Left ventricle myocardium inferior (tissue), 1 donor: ENCODE results near the gene PBX1. TPM values are rescaled to one million over a fixed set of nuclear protein-coding genes. Genes with fewer than 3 reads are reported as not detected.

Source experiments
- DNase-seq: peaks from one replicate; pipeline ENCODE4 v3.0.0-alpha.2; 2020
- H3K27ac ChIP-seq: fragments of 200-600 bp; replicated peaks from 2 replicates; pipeline ENCODE4 v1.8.0; 2021
- H3K27me3 ChIP-seq: fragments of 200-600 bp; 2 replicates; pipeline ENCODE4 v1.8.0; 2021; ENCODE audit warnings: low read depth
- H3K36me3 ChIP-seq: fragments of 200-600 bp; 2 replicates; pipeline ENCODE4 v1.8.0; 2021
- H3K4me1 ChIP-seq: fragments of 200-600 bp; 2 replicates; pipeline ENCODE4 v1.8.0; 2021
- H3K4me3 ChIP-seq: fragments of 200-600 bp; 2 replicates; pipeline ENCODE4 v1.8.0; 2021; ENCODE audit warnings: mild to moderate bottlenecking, moderate library complexity
- H3K9me3 ChIP-seq: fragments of 200-600 bp; replicated peaks from 2 replicates; pipeline ENCODE4 v1.8.0; 2021
- intact Hi-C: fragments of 100-400 bp; cut with micrococcal nuclease; formaldehyde crosslinking; loops from one replicate; pipeline ENCODE4 v1.11.0; 2022
- total RNA-seq: library from RNA; stranded (reverse); fragmentation: NEBNext Ultra II Directional; extraction: Animal tissue kit (Norgen Biotek cat#: 25700); gene quantifications from one replicate; pipeline ENCODE4 v1.2.1, GENCODE V29; 2021
- TF ChIP-seq, protein P1 (sequence below): fragments of 200-600 bp; IDR thresholded peaks from 2 replicates; pipeline ENCODE4 v1.8.0; 2021; ENCODE audit warnings: antibody characterized with exemption, mild to moderate bottlenecking, borderline replicate concordance
- donor health status: DM: no; HTN: yes; CAD: no; lungs with severe emphysema.

The PBX1 gene
- total RNA-seq, 1 donor from 2014 or later: 73.2 TPM

DNA sequence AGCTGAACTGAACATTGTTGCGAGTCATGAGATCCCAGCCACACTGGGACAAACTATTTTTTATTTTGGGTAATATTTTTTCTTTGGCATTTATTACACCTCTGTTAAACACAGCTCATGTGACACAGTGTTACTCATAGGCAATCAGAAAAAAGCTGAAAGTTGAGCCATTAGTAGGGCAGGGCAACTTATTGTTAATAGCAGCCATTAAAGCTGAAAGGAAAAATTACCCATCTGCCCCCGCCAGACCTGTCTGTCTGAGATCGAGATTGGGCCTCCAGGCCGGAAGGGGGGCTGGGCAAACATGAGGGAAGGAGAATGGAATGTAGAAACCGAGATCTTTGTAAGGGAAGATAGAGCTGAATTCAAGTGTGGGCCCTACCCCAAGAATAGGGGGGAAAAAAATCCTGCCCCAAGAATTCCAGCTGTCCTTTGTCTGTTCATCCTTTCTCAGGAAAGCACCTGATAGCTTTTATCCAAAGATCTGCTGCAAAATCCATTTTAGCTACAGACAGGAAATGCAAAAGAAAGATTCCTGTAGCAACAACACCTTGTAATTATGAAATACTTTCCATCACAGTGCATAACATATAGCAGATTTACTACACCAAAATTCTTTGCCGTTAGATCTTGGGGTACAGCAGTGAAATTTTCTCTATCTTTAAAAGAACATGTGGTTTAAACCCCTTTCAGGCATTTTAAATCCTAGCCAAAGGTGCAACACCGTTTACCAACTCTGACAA lies 212.8 kb downstream of the PBX1 start:
- H3K4me1 ChIP-seq: peaks cover 79% of the 10 kb centered on the region
- no peak for DNase-seq
- H3K9me3 ChIP-seq: no peaks in the 10 kb centered on the region
- H3K36me3 ChIP-seq: no peaks in the 10 kb centered on the region
- no peaks in the 10 kb centered on the region for H3K27me3 ChIP-seq
- no peak overlapping the region for H3K4me3 ChIP-seq
- H3K27ac ChIP-seq: peak overlapping the region; percentile 75
- intact Hi-C loops: no loop called here
- TF ChIP-seq, protein P1, sequence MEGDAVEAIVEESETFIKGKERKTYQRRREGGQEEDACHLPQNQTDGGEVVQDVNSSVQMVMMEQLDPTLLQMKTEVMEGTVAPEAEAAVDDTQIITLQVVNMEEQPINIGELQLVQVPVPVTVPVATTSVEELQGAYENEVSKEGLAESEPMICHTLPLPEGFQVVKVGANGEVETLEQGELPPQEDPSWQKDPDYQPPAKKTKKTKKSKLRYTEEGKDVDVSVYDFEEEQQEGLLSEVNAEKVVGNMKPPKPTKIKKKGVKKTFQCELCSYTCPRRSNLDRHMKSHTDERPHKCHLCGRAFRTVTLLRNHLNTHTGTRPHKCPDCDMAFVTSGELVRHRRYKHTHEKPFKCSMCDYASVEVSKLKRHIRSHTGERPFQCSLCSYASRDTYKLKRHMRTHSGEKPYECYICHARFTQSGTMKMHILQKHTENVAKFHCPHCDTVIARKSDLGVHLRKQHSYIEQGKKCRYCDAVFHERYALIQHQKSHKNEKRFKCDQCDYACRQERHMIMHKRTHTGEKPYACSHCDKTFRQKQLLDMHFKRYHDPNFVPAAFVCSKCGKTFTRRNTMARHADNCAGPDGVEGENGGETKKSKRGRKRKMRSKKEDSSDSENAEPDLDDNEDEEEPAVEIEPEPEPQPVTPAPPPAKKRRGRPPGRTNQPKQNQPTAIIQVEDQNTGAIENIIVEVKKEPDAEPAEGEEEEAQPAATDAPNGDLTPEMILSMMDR: no peak

DNA sequence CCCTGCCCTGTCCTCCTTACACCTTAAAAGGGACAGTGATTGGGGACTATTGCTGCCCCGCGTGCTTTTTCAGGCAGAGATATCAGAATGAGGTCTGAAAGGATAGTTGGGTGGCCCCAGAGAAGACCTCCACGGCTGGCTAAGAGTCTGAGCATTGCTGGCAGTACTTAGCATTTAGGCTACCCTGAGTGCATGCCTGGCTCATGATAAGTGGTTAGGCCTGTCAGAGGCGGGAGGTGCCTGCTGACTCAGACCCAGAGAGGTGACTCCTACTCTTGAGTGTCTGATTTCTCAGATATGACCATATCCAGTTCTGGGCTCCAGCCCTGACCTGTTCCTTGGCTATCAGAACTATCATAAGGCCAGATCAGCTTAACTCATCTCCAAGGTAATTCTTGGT lies 213.7 kb downstream of the PBX1 start:
- peak; percentile 53 for DNase-seq
- intact Hi-C loops: no loop called here
- peaks cover 70% of the 10 kb centered on the region for H3K4me1 ChIP-seq
- no peaks in the 10 kb centered on the region for H3K9me3 ChIP-seq
- no peaks in the 10 kb centered on the region for H3K36me3 ChIP-seq
- H3K27ac ChIP-seq: peak overlapping the region; percentile 75
- no peak overlapping the region for H3K4me3 ChIP-seq
- H3K27me3 ChIP-seq: no peaks in the 10 kb centered on the region
- TF ChIP-seq, protein P1: no peak

DNA sequence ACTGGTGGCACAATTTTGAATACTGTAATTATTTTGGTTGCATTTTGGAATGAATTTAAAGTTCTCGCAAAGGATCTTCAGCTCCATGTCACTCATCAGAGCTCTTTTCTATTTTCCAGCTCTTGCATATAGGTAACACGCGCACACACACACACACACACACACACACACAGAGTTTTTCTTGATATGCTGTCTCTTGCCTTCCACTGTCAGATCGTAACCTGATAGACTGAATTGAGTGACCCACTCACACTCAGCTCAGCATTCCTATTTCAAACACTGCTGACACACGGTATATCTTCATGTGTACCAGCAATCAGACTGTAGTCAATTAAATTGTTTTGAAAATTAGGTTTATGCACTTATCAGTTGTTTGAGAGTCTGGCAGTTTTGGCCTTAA lies 214.1 kb downstream of the PBX1 start:
- peak overlapping the region; percentile 75 for H3K27ac ChIP-seq
- intact Hi-C loops: no loop called here
- no peaks in the 10 kb centered on the region for H3K9me3 ChIP-seq
- peaks cover 67% of the 10 kb centered on the region for H3K4me1 ChIP-seq
- H3K36me3 ChIP-seq: no peaks in the 10 kb centered on the region
- no peaks in the 10 kb centered on the region for H3K27me3 ChIP-seq
- H3K4me3 ChIP-seq: no peak overlapping the region
- DNase-seq: no peak
- TF ChIP-seq, protein P1: no peak

DNA sequence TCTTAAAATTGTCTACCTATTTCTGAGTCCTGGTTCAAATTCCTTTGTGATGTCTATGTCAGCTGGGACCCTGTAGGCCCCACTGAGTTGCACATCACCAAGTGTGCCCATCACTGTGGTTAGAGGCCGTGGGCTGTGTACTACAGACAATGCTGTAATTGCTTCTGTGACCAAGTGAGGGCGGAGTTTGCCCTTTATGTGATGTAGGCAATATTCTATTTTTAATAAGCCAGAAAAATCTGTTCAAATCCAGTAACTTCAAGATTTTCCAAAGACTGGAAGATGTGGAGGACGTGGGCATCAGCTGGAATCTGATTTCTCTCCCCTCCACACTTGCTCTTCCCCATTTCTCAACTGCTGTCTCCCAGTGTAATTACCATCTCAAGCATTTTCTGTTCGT lies 215.4 kb downstream of the PBX1 start:
- intact Hi-C loops: no loop called here

DNA sequence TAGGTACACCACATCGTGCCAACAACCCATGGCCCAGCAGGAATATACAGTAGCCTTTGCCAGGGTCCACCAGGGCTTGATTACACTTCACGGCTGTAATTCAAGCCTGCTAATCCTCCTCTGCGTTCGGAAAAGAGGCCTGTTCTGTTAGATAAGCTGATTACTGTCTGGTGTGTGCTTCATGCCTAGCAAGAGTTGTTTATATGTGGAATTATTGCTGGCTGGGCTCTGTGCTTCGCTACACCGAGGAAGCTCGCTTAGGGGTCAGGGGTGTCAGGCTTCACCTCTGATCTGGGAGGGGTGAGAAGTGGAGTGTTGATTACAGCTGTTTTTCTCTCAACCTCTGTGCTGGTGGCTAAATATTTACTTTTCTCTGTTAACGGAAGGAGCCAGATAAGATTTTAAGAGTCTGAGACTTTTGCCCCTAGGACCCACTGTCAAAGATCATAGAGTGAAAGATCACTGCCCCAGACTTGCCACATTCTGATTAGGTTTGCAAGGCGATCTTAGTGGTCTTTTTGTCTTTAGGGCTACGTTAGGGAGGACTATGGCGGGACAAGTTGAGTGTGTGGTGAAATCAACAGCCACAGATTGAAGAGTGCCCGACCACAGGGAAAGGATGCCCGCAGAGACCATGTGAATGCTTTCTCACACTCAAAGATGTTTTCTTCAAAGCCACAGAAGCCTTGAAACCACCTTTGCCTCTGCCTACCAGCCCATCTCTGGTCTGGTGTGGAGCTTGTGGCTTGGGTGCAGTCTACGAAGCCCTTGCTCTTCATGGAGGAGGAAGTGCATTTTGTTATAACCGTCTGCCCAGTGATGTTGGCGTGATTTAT lies 216.1 kb downstream of the PBX1 start:
- Histone ChIP-seq H3K27me3 (no peaks in the 10 kb centered on the region), H3K9me3 (no peaks in the 10 kb centered on the region), H3K36me3 (no peaks in the 10 kb centered on the region), H3K27ac (peak overlapping the region; percentile 55), H3K4me3 (no peak overlapping the region), H3K4me1 (peaks cover 72% of the 10 kb centered on the region)
- intact Hi-C loops: no loop called here
- no peak for DNase-seq
- TF ChIP-seq, protein P1: no peak

More for the DNA sequence above, 215.4 kb downstream of the PBX1 start:
- H3K4me1 ChIP-seq: peaks cover 70% of the 10 kb centered on the region
- DNase-seq: no peak
- no peaks in the 10 kb centered on the region for H3K36me3 ChIP-seq
- H3K9me3 ChIP-seq: no peaks in the 10 kb centered on the region
- no peak overlapping the region for H3K4me3 ChIP-seq
- peak overlapping the region; percentile 55 for H3K27ac ChIP-seq
- TF ChIP-seq, protein P1: no peak
- H3K27me3 ChIP-seq: no peaks in the 10 kb centered on the region
